MM.1S (cell line): ENCODE results near the gene SDK1.

Experiments
- CTCF ChIP-seq: fragments of 300-600 bp; sonication (generic); IDR thresholded peaks from 2 replicates; pipeline ENCODE4 v1.5.1; 2016; ENCODE audit warnings: antibody characterized with exemption, low read length, mixed read lengths
- EZH2 ChIP-seq: fragments of 300-600 bp; sonication (generic); optimal IDR thresholded peaks from 2 replicates; pipeline ENCODE3; 2017; ENCODE audit warnings: low read depth, mild to moderate bottlenecking, antibody characterized with exemption, low read length, mixed read lengths
- EZH2phosphoT487 ChIP-seq: fragments of 300-600 bp; sonication (generic); IDR thresholded peaks from 2 replicates; pipeline ENCODE4 v1.6.1; 2018; ENCODE audit warnings: antibody characterized with exemption, low read length

GRCh38 chr7:3909128-3909527, 608.1 kb downstream of the SDK1 start:
- TF ChIP-seq EZH2, result no peak
- TF ChIP-seq CTCF, result no peak
- TF ChIP-seq EZH2phosphoT487, result no peak
